SK-N-SH treated with all-trans-retinoic acid at 6 μM for 48 hours (cell line): ENCODE results near the gene ZNF829.

ENCODE experiments used
- ISL1 ChIP-seq: fragments of 250-450 bp; sonication (Bioruptor Pico); IDR thresholded peaks from 2 replicates; pipeline ENCODE4 v2.1.2; 2022; ENCODE audit warnings: mild to moderate bottlenecking, moderate library complexity
- TOX ChIP-seq: fragments of 250-450 bp; sonication (Bioruptor Pico); IDR thresholded peaks from 2 replicates; pipeline ENCODE4 v1.8.0; 2021; ENCODE audit warnings: mild to moderate bottlenecking, moderate library complexity, borderline replicate concordance
- TSHZ2 ChIP-seq: fragments of 250-450 bp; sonication (Bioruptor Pico); IDR thresholded peaks from 2 replicates; pipeline ENCODE4 v1.5.0; 2020; ENCODE audit warnings: mild to moderate bottlenecking, moderate library complexity
- ZNF8 ChIP-seq: fragments of 450-650 bp; formaldehyde crosslinking; IDR thresholded peaks from 2 replicates; pipeline ENCODE4 v1.5.0; 2020; ENCODE audit warnings: mild to moderate bottlenecking, moderate library complexity
- TF ChIP-seq, protein P1 (sequence below): fragments of 250-450 bp; sonication (Bioruptor Pico); IDR thresholded peaks from 2 replicates; pipeline ENCODE4 v1.5.1; 2020; ENCODE audit warnings: low read depth, mild to moderate bottlenecking, moderate library complexity

- TF ChIP-seq ISL1 (CRISPR knock-in tag), result no peak
- TF ChIP-seq TOX (CRISPR knock-in tag), result no peak
- TF ChIP-seq ZNF8 (CRISPR knock-in tag), result no peak
- TF ChIP-seq, protein P1, sequence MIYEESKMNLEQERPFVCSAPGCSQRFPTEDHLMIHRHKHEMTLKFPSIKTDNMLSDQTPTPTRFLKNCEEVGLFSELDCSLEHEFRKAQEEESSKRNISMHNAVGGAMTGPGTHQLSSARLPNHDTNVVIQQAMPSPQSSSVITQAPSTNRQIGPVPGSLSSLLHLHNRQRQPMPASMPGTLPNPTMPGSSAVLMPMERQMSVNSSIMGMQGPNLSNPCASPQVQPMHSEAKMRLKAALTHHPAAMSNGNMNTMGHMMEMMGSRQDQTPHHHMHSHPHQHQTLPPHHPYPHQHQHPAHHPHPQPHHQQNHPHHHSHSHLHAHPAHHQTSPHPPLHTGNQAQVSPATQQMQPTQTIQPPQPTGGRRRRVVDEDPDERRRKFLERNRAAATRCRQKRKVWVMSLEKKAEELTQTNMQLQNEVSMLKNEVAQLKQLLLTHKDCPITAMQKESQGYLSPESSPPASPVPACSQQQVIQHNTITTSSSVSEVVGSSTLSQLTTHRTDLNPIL, result no peak
- no peak for TF ChIP-seq TSHZ2 (CRISPR knock-in tag)
Observed at GRCh38 chr19:36838784-36839324, 77.2 kb downstream of the ZNF829 start.
